Transverse colon (tissue), 4 donors: ENCODE data around the gene PTCD3. TPM values are rescaled to one million over a fixed set of nuclear protein-coding genes. Genes with fewer than 3 reads are reported as not detected.

Experiments
- DNase-seq: peaks from one replicate; pipeline ENCODE4 v3.0.0-alpha.2; 2019
- H3K27ac ChIP-seq, 4 donors: fragments of 200-600 bp; sonication (generic); 2 replicates each; pipeline ENCODE4 v1.5.1; 2016 to 2018; ENCODE audit warnings: inconsistent platforms in 4 of 4
- H3K27me3 ChIP-seq: fragments of 200-600 bp; sonication (generic); 2 replicates; pipeline ENCODE4 v1.5.1; 2017; ENCODE audit warnings: inconsistent platforms
- H3K36me3 ChIP-seq, 4 donors: fragments of 200-600 bp; sonication (generic); 2 replicates each; pipeline ENCODE4 v1.5.1; 2017 to 2019; ENCODE audit warnings: inconsistent platforms in 4 of 4
- H3K4me1 ChIP-seq, 4 donors: fragments of 200-600 bp; sonication (generic); 2 replicates each; pipeline ENCODE4 v1.5.1; 2017 to 2020; ENCODE audit warnings: inconsistent platforms in 4 of 4
- H3K4me3 ChIP-seq, 4 donors: fragments of 200-600 bp; sonication (generic); 1 replicate in 1 of 4; 2 replicates in 3 of 4; pipeline versions ENCODE4 v1.5.1 to v1.6.1; 2017 to 2019; ENCODE audit warnings: inconsistent platforms in 4 of 4
- H3K9me3 ChIP-seq, 2 donors: fragments of 200-600 bp; sonication (generic); 2 replicates each; pipeline ENCODE4 v1.5.1; 2017 to 2019; ENCODE audit warnings: inconsistent platforms in 2 of 2
- CTCF ChIP-seq, 5 experiments: fragments of 200-600 bp in 3 of 5; fragments of 450-650 bp in 2 of 5; sonication (generic) in 3 of 5; IDR thresholded peaks; 1 replicate in 2 of 5; 2 replicates in 3 of 5; pipeline ENCODE4 v1.5.1; 2016 to 2017; ENCODE audit warnings: antibody characterized with exemption in 5 of 5, inconsistent platforms in 3 of 5, mild to moderate bottlenecking in 2 of 5, moderate library complexity in 1 of 5
- EP300 ChIP-seq: sonication (generic); formaldehyde crosslinking; IDR thresholded peaks from one replicate; pipeline ENCODE4 v1.6.1; 2017; ENCODE audit warnings: antibody characterized with exemption, low read depth
- POLR2A ChIP-seq: fragments of 450-650 bp; IDR thresholded peaks from one replicate; pipeline ENCODE4 v1.6.1; 2016; ENCODE audit warnings: antibody characterized with exemption, mild to moderate bottlenecking, moderate library complexity
- POLR2AphosphoS5 ChIP-seq, 3 donors: sonication (generic); formaldehyde crosslinking; IDR thresholded peaks; one replicate each; pipeline ENCODE4 v1.6.1; 2016; ENCODE audit warnings: antibody characterized with exemption in 3 of 3
- WGBS, 2 donors: methylation state at CpG; one replicate each; pipeline ENCODE4 v1.1.5; 2018; ENCODE audit warnings: low coverage in 1 of 2; 5-methylcytosine and 5-hydroxymethylcytosine counted together
- in situ Hi-C, 4 donors: fragments of 200-750 bp; cut with MboI; loops; one replicate each; pipeline versions ENCODE4 v1.15.0 to v1.15.1; 2017; ENCODE audit warnings: low sequenced_read_pairs in 3 of 4, low pct_ligation_motif_present in 1 of 4, low pct_unique_long_range_greater_than_20kb in 1 of 4
- intact Hi-C: fragments of 100-400 bp; cut with DNase I; formaldehyde crosslinking; loops from one replicate; pipeline ENCODE4 v1.15.1; 2023; ENCODE audit warnings: low total_unique reads
- total RNA-seq, 4 donors: library from RNA; depleted of rRNA; stranded (reverse); fragments of >200 nt; gene quantifications; one replicate each; pipeline ENCODE4 v1.1.0, GENCODE V29; 2016

PTCD3 gene
- total RNA-seq, 4 donors from 2014 or later = 67.7 to 189 (median 83.0) TPM

- in situ Hi-C loops (no loop called here), intact Hi-C loops (no loop called here)
- H3K27me3 ChIP-seq = no peaks in the 10 kb centered on the region
- H3K4me1 ChIP-seq = peaks cover 3 to 35% (median 22%) of the 10 kb centered on the region in 4 donors
- H3K9me3 ChIP-seq = no peaks in the 10 kb centered on the region
- no peak for TF ChIP-seq POLR2A
- TF ChIP-seq CTCF (IDR thresholded peaks at IDR 0.05) = no peak
- TF ChIP-seq POLR2AphosphoS5 (IDR thresholded peaks at IDR 0.05) = no peak
- no peak for TF ChIP-seq EP300
- H3K27ac ChIP-seq = peak overlapping the region in 3 of 4 donors; percentile 72 to 91 (median 79)
- no peak for DNase-seq
- 10 to 23% methylated on average over 5 of the region's 5 CpGs for WGBS, 2 donors
- peak overlapping the region in 3 of 4 donors; percentile 60 to 68 (median 67) for H3K4me3 ChIP-seq
- H3K36me3 ChIP-seq = peaks cover 0 to 9% (median 3%) of the 10 kb centered on the region in 4 donors
These were observed 996 bp downstream of the PTCD3 start for GRCh38 chr2:86107031-86107430.

- no peaks in the 10 kb centered on the region for H3K9me3 ChIP-seq
- H3K36me3 ChIP-seq = peaks cover 3 to 81% (median 39%) of the 10 kb centered on the region in 4 donors
- 91 to 100% methylated on average over 2 of the region's 2 CpGs for WGBS, 2 donors
- H3K4me1 ChIP-seq = no peaks in the 10 kb centered on the region
- in situ Hi-C loops = no loop called here
- H3K27ac ChIP-seq = no peak overlapping the region
- DNase-seq = no peak
- TF ChIP-seq CTCF (IDR thresholded peaks at IDR 0.05) (no peak), EP300 (no peak), POLR2A (no peak), POLR2AphosphoS5 (IDR thresholded peaks at IDR 0.05) (no peak)
- no peak overlapping the region for H3K4me3 ChIP-seq
- H3K27me3 ChIP-seq = no peaks in the 10 kb centered on the region
- intact Hi-C loops = no loop called here
These were observed 12.1 kb downstream of the PTCD3 start for GRCh38 chr2:86118130-86118529.

GRCh38 chr2:86123328-86123925, 17.4 kb downstream of the PTCD3 start:
- intact Hi-C loops = no loop called here
- Histone ChIP-seq H3K4me1 (no peaks in the 10 kb centered on the region), H3K9me3 (no peaks in the 10 kb centered on the region), H3K27me3 (no peaks in the 10 kb centered on the region), H3K27ac (no peak overlapping the region), H3K4me3 (no peak overlapping the region), H3K36me3 (peaks cover 3 to 89% (median 45%) of the 10 kb centered on the region in 4 donors)
- 75 to 84% methylated on average over 5 of the region's 5 CpGs for WGBS, 2 donors
- in situ Hi-C loops = no loop called here
- TF ChIP-seq POLR2AphosphoS5 (IDR thresholded peaks at IDR 0.05) (no peak), CTCF (IDR thresholded peaks at IDR 0.05) (no peak), POLR2A (no peak), EP300 (no peak)
- DNase-seq = no peak

GRCh38 chr2:86124683-86125082, 18.6 kb downstream of the PTCD3 start:
- 58 to 64% methylated on average over 5 of the region's 5 CpGs for WGBS, 2 donors
- Histone ChIP-seq H3K9me3 (no peaks in the 10 kb centered on the region), H3K27me3 (no peaks in the 10 kb centered on the region), H3K27ac (no peak overlapping the region), H3K4me3 (no peak overlapping the region), H3K4me1 (no peaks in the 10 kb centered on the region), H3K36me3 (peaks cover 0 to 92% (median 43%) of the 10 kb centered on the region in 4 donors)
- no peak for TF ChIP-seq POLR2A
- no peak for TF ChIP-seq POLR2AphosphoS5 (IDR thresholded peaks at IDR 0.05)
- TF ChIP-seq EP300 = no peak
- no peak for TF ChIP-seq CTCF (IDR thresholded peaks at IDR 0.05)
- intact Hi-C loops = no loop called here
- in situ Hi-C loops = no loop called here
- no peak for DNase-seq
